Activated T-cell treated with anti-CD3 and anti-CD28 coated beads for 48 hours (primary cell): Measurements from ENCODE around the gene PPP3CB.

ENCODE experiments used
- DNase-seq: peaks from one replicate; pipeline ENCODE4 v3.0.0-alpha.2; 2020; ENCODE audit warnings: low read depth

PPP3CB gene

DNA sequence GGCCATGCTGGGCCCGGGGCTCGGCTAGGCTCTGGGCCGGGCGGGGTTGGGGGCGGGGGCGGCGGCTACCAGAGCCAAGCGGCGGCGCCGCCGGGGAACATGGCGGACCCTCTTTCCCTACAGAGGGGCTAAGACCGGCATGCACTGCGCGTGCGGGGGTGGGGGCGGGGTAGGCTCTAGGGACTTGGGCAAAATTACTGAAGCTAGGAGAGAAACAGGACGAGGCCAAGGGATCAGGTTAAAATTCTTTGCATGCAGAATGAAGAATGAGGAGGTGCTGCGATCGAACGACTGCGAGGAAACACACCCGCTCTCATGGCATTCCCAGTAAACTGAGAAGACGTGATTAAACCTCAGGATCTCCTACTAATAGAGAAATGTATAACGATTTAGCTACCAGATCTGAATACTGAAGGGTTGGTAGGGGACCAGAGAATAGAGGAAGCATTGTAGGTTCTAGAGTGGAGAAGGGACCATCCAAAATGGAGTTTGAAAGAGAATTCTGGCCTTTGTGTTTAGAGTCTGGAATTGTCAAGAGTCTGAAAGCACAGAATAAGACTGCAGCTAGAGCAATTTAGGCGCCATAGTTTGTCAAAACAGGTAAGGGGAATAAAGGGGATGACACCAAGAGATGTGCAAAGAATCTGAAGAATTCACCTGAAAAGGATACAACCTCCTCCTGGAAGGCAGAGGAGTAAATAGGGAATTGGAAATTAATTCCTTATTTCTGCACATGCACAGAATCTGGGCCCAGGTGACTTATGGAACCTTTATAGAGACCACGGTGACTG lies at the start of gene PPP3CB:
PPP3CB (minus strand) TSS at position 141 of the 791 bp plus-strand sequence; CDS start at position 6, 135 bp downstream.
- peak; percentile 88 for DNase-seq

DNA sequence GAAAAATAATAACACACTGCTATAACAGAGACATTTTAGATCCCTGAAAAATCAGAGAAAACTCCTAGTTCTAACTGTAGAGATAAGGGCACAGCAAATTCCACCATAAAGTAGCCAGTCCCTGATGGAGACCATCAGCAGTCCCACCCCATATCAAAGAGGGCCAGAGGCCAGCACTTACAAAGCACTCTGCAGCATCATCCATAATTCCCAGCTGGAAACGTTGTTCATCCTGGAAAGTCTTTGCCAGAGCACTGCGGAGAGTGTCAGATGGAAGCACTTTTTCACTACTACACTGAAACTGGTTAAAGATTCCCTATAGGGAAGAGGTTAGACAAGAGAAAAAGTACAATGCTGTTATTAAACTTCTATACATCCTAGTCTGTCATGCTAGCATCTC lies 49.5 kb upstream of the PPP3CB start:
- no peak for DNase-seq

DNA sequence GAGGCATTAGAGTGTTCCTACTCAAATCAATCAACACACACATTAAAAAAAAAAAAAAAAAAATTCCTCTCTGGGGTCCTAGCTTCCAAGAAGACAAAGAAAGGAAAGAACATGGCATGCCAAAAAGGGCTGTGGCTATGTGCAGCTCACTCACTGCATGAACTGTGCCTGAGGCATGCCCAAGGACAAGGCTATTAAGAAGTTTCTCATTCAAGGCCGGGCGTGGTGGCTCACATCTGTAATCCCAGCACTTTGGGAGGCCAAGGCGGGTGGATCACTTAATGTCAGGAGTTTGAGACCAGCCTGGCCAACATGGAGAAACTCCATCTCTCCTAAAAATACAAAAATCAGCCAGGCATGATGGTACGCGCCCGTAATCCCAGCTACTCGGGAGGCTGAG lies 41.9 kb upstream of the PPP3CB start:
- no peak for DNase-seq

DNA sequence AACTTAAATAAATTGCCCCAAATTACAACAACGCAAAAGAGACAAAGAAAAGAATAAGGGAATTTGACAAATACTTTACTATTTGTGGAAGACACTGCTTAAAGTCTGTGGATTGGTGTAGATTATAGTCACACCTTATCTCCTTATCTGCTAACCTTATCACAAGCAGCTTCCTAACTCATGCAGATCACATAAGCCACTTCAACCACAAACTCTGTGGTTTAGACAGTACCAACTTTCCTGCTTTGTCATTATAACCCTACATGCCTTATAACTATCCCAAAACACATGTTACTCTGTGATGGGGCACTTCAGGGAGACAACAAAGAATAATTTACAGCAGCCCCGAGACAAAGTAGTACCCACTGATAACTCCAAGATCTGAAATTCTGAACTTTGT lies 41.5 kb upstream of the PPP3CB start:
- DNase-seq: no peak

DNA sequence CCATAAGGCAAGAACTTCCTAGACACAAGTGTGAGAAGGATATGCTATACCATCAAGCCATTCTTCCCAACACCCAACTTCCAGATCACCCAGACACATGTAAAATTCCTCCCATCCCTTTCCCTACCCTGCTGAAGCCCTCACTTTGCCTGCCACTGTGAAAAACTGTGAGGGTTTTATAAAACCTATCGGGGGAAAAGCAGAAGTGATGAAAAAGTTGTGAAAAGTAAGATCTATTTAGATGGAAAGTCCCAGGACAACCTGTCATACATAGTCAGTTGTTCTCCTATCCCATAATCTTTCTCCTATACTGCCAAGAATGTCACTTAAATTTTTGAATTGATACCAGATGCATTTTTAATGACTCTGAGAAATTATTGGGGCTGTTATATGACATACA lies 39.0 kb upstream of the PPP3CB start:
- DNase-seq: no peak

DNA sequence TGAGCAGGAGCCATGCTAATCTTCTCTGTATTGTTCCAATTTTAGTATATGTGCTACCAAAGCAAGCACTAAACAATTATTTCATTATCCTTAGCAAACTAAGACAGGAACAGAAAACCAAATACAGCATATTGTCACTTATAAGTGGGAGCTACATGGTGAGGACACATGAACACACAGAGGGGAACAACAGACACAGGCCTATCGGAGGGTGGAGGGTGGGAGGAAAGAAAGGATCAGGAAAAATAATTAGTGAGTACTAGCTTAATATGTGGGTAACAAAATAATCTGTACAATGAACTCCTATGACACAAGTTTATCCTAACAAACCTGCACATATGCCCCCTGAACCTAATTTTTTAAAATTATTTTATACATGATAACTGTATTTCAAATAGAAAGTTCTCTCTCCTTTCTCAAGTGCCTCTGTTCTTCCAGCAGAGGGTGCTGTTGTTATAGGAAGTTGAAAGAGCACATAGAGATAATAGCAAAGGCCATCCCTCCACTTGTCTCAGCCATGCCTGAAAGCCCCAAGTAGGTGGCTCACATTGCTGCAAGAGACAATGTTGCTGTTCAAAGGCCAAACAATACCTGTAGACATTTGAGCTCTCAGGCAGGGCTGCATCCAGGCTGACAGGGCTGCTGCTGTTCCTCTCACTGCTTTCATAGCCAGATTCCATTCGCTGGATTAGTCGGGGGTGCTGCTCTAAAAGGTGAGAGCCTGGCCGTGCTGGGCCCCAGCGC lies 33.4 kb upstream of the PPP3CB start:
- DNase-seq: peak; percentile 4

DNA sequence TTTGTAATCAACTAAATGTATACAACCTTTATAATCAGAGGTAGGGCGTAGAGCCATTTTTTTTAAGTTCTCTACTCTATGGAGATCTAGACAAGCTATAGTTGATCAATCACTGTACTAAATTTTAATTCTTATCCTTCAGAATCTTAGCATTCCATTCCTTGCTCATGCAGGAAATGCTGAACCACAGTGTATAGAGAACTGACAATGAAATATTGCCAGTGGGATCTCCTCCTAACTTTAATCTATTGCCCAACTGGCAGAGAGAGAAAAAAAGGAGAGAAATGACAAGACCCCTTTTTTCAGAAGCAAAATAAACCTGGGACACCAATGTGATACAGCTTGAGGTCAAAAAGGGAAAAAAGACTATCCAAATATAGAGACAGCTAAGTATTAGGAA lies 26.4 kb upstream of the PPP3CB start:
- no peak for DNase-seq

DNA sequence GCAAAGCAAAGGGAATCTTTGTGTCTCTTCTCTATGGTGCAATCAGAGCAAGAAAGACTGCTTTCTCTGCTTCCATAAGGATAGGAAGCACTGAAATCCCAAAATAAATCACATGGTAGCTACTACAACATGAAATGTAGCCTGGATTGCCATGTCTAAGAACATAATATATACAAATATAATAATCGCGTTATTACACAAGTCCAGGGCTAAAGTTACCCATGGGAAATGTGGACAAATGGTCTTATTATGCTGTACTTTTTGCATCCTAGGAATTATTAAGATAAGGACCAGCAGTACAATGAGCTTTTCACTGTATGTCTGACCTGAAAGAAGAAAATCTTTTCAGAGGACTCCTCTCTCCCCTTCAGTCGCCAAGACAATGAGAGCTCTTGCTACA lies 23.5 kb upstream of the PPP3CB start:
- no peak for DNase-seq

DNA sequence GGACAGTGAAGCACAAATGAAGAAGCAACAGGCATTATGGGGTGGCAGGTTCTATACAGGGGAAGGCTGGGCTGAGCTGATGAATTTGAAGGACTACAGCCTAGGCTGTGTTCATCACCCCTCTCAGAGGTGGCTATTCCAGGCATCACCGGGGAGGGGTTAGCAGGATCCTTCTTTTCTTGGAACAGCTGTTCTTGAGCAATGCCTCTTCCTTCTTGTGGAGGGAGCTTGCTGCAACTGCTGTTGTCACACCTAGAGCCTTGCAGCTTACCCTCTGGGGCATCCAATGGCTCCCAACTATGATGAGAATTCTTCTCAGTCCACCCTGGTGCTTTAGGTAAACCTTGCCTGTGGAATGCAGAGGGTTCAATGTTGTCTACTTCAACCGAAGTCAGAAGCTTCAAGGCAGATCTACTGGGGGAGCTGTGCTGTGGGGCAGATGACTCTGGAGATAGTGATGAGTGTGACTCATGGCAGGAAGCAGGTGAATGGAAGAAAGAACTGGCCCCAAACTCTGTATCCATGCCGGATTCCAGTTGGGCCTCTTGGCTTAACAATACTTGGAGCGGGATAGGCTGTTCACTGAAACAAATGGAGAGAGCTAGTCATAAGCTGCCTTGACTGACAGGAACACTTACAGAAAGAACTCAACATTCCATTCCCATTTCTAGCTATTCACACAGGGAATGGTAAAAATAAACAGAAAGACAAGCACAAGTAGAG lies 21.5 kb upstream of the PPP3CB start:
- no peak for DNase-seq

DNA sequence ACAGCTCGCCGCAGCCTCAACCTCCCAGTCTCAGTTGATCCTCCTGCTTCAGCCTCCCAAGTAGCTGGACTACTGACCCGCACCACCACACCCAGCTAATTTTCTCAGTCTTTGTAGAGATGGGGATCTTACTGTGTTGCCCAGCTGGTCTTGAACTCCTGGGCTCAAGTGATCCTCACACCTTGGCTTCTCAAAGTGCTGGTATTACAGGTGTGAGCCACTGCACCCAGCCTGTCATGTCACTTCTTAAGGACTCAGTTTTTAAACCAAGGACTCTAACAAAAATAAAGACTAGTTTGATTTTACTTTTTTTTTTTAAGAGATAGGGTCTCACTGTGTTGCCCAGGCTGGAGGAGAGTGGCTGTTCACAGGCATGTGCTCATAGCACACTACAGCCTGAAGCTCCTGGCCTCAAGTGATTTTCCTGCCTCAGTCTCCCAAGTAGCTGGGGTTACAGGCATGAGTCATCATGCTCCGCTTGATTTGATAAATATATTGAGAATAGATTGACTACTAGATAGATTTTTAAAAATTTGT lies 16.5 kb upstream of the PPP3CB start:
- no peak for DNase-seq

DNA sequence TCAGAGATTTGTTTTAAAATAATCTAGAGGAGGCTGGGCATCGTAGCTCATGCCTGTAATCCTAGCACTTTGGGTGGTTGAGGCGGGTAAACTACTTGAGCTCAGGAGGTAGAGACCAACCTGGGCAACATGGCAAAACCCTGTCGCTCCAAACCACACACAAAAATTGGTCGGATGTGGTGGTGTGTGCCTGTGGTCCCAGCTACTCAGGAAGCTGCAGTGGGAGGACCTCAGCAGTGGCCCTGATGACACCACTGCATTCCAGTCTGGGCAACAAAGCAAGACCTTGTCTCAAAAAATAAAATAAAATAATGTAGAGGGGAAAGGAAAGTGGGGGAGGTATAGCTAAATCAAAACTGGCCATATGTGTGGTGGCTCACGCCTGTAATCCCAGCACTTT lies 13.9 kb upstream of the PPP3CB start:
- DNase-seq: no peak

DNA sequence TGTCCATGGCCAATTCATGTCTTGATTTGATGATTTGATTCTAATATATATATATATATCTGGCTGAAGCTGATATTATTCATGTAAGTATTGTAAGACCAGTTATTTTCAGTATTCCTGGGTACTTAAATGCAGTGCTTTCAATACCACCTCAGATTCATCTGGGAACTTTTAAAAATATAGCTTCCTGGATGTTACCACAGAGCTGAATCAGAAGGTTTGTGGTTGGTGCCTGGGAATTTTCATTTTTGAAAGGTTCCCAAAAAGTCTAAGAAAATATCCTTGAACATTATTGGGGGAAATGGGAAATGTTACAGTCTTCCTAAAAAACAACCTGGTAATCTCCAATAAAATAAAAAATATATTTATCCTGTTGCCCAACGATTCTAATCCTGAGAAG lies 10.7 kb upstream of the PPP3CB start:
- no peak for DNase-seq

DNA sequence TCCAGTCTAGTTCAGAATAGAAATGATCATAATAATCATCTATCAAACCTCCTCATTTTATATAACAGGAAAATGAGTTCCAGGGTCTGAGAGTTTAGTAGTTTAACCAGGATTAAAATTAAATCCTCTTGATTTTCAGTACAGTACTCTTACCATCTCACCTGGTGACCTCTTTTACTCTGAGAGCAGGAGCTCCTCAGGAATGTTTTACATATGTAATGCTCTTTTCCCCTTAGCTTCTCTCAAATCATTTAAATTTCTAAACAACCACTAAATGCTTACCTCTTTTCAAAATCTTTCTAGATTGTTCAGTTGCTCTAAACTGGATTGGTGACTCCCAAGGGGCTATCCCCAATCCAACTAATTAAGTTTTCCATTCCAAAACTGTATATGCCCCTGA lies 10.2 kb upstream of the PPP3CB start:
- DNase-seq: no peak

DNA sequence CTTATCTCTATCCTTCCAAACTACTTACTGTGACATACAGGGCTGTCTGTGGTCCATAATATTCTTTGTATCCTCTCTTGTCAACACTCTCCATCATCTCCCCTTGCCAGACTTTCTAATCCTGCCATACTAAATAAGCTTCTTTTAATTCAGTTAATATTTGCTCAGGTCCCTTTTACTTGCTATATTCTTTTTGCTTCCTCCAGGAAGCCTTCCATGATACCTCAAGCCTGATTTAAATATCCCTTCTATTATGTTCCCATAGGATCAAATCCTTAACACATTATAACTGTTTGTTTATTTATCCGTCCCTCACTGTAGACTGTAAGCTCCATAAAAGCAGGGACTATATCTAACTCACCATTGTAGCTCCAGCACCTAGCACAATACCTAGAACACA lies 7.2 kb upstream of the PPP3CB start:
- DNase-seq: no peak

DNA sequence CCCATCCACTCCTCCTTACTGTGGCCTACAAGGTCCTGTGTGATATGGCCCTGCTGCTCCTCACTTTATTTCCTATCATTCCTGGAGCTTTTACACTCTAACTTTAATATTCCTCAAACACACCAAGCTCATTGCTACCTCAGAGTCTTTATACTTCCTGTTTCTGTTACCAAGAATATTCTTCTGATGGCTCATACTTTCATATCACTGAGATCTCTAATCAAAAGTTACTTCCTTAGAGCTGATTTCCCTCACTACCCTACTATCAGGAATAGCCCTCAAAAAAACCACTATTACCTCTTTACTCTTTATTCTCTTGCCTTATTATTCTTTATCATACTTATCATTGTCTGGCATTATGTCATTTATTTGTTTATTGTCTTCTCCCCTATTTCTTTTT lies 5.8 kb upstream of the PPP3CB start:
- DNase-seq: no peak

DNA sequence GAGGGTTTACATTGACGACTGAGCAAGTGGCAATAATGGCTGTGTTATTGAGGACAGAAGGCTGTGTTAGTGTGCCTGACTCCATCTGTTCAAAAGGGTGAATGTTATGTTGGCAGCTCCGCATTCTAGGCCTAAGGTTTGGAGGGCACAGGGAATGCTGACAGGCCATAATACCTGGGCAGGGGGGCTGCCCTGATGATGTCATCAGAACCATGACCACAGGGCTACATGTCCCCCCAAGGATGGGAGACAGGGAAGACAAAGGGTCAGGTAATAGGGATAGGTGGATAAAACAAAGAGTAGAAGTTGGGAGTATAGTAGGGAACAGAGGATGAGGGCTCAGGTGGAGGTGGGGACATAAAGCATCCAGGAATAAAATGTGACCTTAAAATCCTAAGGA lies 1.8 kb upstream of the PPP3CB start:
- DNase-seq: no peak

DNA sequence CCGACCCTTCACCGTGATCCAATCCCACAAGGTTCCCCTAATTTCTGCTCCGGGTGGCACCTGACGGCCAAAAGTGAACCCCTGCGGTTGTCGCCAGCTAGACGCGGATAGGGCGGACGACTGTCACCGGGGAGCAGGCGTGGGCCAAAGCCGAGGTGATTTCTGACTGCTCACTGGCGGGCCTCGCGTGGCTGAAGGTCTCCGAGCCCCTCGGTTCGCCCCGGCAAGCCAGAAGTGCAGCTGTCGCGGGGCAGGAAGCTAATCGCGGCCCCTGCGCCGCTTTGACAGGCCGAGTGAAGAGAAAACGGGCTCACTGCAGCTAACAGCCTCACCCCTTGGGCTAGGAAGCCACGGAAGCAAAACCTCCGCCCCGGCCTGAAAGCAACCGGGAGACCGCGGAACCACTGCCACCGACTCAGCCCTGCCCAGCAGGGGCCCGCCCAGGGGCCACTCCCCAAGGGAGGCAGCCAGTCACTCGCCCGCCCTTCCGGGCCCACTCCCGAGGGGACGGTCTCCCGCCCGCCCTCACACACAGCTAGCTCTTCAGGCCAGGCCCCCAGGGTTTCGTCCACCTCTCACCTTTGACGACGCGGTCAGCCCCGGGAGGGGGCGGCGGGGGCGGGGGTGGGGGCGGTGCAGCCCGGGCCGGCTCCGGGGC lies 469 bp downstream of the PPP3CB start:
- DNase-seq: peak; percentile 87

DNA sequence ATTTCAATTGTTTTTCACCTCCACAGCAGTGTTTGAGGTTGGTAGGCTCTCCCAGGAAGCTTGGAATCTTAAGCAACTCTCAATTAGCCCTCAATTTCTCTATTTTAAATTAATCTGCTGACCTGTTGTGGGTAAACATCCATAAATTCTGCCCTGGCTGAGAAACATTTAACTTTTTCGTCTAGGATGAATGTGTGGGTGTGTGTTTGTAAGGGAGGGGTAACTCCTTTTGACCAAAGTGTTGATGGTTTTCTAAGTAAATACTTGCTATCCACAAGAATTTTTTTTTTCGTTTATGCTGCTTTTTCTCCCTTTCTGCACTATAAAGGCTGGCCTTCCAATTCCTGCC lies 973 bp downstream of the PPP3CB start:
- no peak for DNase-seq

DNA sequence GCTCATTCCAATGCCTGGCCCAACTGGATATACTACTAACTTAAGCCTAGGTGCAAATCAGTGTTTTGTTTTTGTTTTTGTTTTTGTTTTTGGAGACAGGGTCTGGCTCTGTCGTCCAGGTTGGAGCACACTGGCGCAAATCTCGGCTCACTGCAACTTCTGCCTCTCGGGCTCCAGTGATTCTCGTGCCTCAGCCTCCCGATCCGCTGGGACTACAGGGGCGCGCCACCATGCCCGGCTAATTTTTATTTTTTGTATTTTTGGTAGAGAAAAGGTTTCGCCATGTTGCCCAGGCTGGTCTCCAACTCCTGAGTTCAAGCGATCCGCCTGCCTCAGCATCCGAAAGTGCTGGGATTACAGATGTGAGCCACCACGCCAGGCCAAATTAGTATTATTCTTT lies 1.6 kb downstream of the PPP3CB start:
- no peak for DNase-seq

DNA sequence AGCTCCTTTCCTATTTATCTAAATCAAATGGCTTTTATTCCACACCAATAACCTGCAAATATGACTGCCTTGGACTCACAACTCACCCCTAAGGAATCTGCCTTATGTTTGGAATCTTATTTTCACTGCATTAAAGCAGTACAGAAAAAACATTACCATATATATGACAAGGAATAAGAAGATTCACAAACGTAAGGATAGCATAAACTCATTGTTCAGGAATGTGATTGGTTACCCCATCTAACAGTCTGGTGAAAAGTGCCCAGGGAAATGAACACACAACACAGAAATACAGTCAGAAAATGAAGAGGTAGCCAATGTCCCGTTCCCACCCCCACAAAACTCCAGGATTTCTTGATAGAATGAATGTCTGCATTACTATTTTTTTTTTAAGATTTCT lies 2.0 kb downstream of the PPP3CB start:
- no peak for DNase-seq

DNA sequence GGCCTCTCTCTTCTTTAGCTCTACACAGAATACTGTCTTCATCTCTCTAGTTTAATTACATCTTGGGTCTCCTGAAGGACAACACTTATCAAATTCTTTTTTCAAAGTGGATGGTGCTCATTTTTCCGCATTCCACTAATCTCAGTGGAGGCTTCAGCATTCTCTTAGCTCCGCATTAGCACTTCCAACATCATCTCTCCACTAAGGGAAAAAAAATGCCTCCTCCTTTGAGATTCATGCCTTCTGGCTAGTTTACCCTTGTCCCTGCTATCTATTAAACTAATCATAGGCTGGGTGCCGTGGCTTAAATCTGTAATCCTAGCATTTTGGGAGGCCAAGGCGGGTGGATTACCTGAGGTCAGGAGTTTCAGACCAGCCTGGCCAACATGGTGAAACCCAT lies 9.2 kb downstream of the PPP3CB start:
- no peak for DNase-seq

DNA sequence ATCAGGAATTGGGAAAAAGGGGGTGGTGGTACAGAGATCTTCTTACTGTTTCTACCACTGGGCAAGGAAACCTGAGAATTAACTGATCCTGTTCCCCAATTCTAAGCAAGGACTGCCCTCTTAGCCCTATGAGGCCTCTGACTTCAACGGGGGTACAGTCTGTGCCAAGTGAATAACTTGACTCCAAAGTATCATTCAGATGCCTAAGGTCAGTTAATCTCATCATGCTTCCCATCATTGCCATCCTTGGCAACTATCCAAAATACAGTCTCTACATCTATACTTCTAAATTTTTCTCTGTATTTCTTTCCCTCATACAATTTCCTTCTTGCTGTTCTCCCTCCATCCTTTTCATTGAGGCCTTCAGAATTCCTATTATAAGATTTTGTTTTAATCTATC lies 10.5 kb downstream of the PPP3CB start:
- DNase-seq: no peak
